ENCODE results near the gene NKX6-1. TPM values are rescaled to one million over a fixed set of nuclear protein-coding genes. Genes with fewer than 3 reads are reported as not detected.

NKX6-1 gene
- total RNA-seq, 1 experiment from 2014 or later: 0.68 TPM

- POLR2A ChIA-PET: no interaction called here
- no peaks in the 10 kb centered on the region for H3K4me1 Mint-ChIP-seq (ENCODE audit: insufficient read depth, unreplicated experiment)
- intact Hi-C loops (cut with micrococcal nuclease): no loop called here
Observed at GRCh38 chr4:84496706-84497503, 2.2 kb downstream of the NKX6-1 start.

DNA sequence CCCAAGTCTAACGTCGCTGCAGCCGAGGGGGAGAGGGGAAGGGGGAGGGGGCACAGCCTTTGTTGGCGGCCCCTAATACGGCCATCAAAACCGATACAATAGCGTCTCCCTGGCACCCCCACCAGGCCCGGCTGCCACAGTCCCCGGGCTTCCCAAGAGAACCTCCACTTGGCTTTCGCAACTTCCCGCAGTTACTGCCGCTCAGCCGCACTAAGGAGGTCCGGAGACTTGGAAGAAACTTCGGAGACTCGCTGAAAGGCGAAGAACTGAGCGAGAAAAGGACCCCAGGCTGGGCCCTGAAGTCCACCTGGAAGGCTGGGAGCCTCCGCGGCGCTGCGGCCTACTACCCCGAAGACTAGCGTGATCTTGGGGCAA lies 2.8 kb downstream of the NKX6-1 start:
- intact Hi-C loops (cut with micrococcal nuclease): no loop called here
- Mint-ChIP-seq H3K36me3 (ENCODE audit: insufficient read depth, unreplicated experiment) (no peaks in the 10 kb centered on the region), H3K9me3 (ENCODE audit: unreplicated experiment) (no peaks in the 10 kb centered on the region), H3K27ac (ENCODE audit: low read depth, unreplicated experiment) (no peak overlapping the region), H3K27me3 (ENCODE audit: insufficient read depth, unreplicated experiment) (peaks cover 47% of the 10 kb centered on the region), H3K4me3 (ENCODE audit: unreplicated experiment) (no peak overlapping the region), H3K4me1 (ENCODE audit: insufficient read depth, unreplicated experiment) (no peaks in the 10 kb centered on the region)
- no peak for TF ChIP-seq CTCF (IDR thresholded peaks at IDR 0.05; ENCODE audit: unreplicated experiment)
- no peak for DNase-seq (ENCODE audit: unreplicated experiment)
- BruUV-seq (replicated peaks): no TSS peak
- ChIA-PET CTCF (interaction anchor here (0.6 kb wide), 1 partner anchor 338 kb away, joined by 3 read pairs; no protein-coding TSS in a partner anchor), POLR2A (no interaction called here)

More at GRCh38 chr4:84496706-84497503, 2.2 kb downstream of the NKX6-1 start:
- DNase-seq (ENCODE audit: unreplicated experiment): no peak
- Mint-ChIP-seq H3K9me3 (ENCODE audit: unreplicated experiment) (no peaks in the 10 kb centered on the region), H3K27me3 (ENCODE audit: insufficient read depth, unreplicated experiment) (peaks cover 47% of the 10 kb centered on the region), H3K27ac (ENCODE audit: low read depth, unreplicated experiment) (no peak overlapping the region), H3K4me3 (ENCODE audit: unreplicated experiment) (peak overlapping the region; percentile 48), H3K36me3 (ENCODE audit: insufficient read depth, unreplicated experiment) (no peaks in the 10 kb centered on the region)
- BruUV-seq (replicated peaks): no TSS peak
- no peak for TF ChIP-seq CTCF (IDR thresholded peaks at IDR 0.05; ENCODE audit: unreplicated experiment)
- CTCF ChIA-PET: interaction anchor here (0.6 kb wide), 1 partner anchor 338 kb away, joined by 3 read pairs; no protein-coding TSS in a partner anchor

DNA sequence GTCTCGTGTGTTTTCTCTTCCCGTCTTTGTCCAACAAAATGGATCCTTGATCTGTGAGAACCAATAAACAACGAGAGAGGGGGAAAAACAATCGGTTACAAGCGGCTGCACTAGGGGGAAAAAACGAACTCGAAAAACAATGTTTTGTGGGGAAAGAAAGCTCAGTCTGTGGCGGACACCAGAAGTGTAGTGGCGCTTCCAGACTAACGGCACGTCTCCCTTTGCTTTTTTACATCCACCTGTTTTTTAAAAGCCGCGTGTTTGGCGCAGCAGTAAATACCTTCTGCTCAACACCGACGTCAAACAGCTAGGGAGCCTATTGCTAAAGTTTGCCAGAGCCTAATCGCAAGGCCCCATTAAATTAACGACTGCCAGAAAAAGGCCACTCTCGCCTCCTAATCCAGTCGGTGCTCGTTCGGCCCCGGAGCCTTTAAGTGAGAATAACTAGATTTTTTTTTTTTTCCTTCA lies 3.3 kb downstream of the NKX6-1 start:
- TF ChIP-seq CTCF (IDR thresholded peaks at IDR 0.05; ENCODE audit: unreplicated experiment): no peak

GRCh38 chr4:84495118-84495793 lies 3.8 kb downstream of the NKX6-1 start:
- Mint-ChIP-seq H3K27me3 (ENCODE audit: insufficient read depth, unreplicated experiment) (peaks cover 47% of the 10 kb centered on the region), H3K4me1 (ENCODE audit: insufficient read depth, unreplicated experiment) (no peaks in the 10 kb centered on the region), H3K4me3 (ENCODE audit: unreplicated experiment) (no peak overlapping the region), H3K36me3 (ENCODE audit: insufficient read depth, unreplicated experiment) (no peaks in the 10 kb centered on the region), H3K9me3 (ENCODE audit: unreplicated experiment) (no peaks in the 10 kb centered on the region), H3K27ac (ENCODE audit: low read depth, unreplicated experiment) (no peak overlapping the region)
- ChIA-PET CTCF (interaction anchor here (0.5 to 0.9 kb wide), 2 partner anchors 8 to 724 kb away, joined by 3 read pairs; no protein-coding TSS in a partner anchor), POLR2A (no interaction called here)
- BruUV-seq (replicated peaks): no TSS peak
- DNase-seq (ENCODE audit: unreplicated experiment): no peak
- intact Hi-C loops (cut with micrococcal nuclease): no loop called here
- no peak for TF ChIP-seq CTCF (IDR thresholded peaks at IDR 0.05; ENCODE audit: unreplicated experiment)

More for the DNA sequence above, 3.3 kb downstream of the NKX6-1 start:
- intact Hi-C loops (cut with micrococcal nuclease): no loop called here
- BruUV-seq (replicated peaks): no TSS peak
- Mint-ChIP-seq H3K27ac (ENCODE audit: low read depth, unreplicated experiment) (no peak overlapping the region), H3K4me3 (ENCODE audit: unreplicated experiment) (no peak overlapping the region), H3K9me3 (ENCODE audit: unreplicated experiment) (no peaks in the 10 kb centered on the region), H3K4me1 (ENCODE audit: insufficient read depth, unreplicated experiment) (no peaks in the 10 kb centered on the region), H3K27me3 (ENCODE audit: insufficient read depth, unreplicated experiment) (peaks cover 47% of the 10 kb centered on the region), H3K36me3 (ENCODE audit: insufficient read depth, unreplicated experiment) (no peaks in the 10 kb centered on the region)
- CTCF ChIA-PET: interaction anchor here (0.5 kb wide), 1 partner anchor 724 kb away, joined by 3 read pairs; no protein-coding TSS in a partner anchor
- no peak for DNase-seq (ENCODE audit: unreplicated experiment)
- POLR2A ChIA-PET: no interaction called here

Data from MCF 10A (cell line).